ENCODE data around the gene DPY30. TPM values are rescaled to one million over a fixed set of nuclear protein-coding genes. Genes with fewer than 3 reads are reported as not detected.
"Not testable (repeated sequence)": the region's sequence is repeated elsewhere in the genome, so short reads cannot be mapped to it uniquely, and the experiment has no call there.

The DPY30 gene
- total RNA-seq, 2 experiments from 2014 or later, result 47.9 to 61.4 TPM

- Histone ChIP-seq H3K4me1 (ENCODE audit: insufficient read depth, low read length, poor library complexity, severe bottlenecking) (peaks cover 8% of the 10 kb centered on the region), H3K27ac (ENCODE audit: low read depth, low read length, poor library complexity, severe bottlenecking) (no peak overlapping the region), H3K36me3 (ENCODE audit: insufficient read depth, low read length) (no peaks in the 10 kb centered on the region), H3K4me3 (ENCODE audit: low read depth, low read length, poor library complexity, severe bottlenecking) (no peak overlapping the region), H3K9me3 (ENCODE audit: low read length) (no peaks in the 10 kb centered on the region), H2AFZ (ENCODE audit: low read length) (no peak overlapping the region), H3K9me2 (ENCODE audit: insufficient read depth, low read length) (no peaks in the 10 kb centered on the region), H4K20me1 (ENCODE audit: insufficient read depth, low read length) (no peaks in the 10 kb centered on the region), H3K79me2 (ENCODE audit: insufficient read depth, low read depth, low read length) (no peaks in the 10 kb centered on the region), H3K4me2 (ENCODE audit: low read length) (no peak overlapping the region)
- CTCF ChIA-PET (ENCODE audit: unreplicated experiment), result no interaction called here
- BruUV-seq (replicated peaks), result no TSS peak
- TF ChIP-seq CTCF (conservative IDR thresholded peaks at IDR 0.05; ENCODE audit: low read length) (no peak), EZH2phosphoT487 (IDR thresholded peaks at IDR 0.05; ENCODE audit: borderline replicate concordance, low read depth, low read length) (no peak)
- DNase-seq (ENCODE audit: low spot score), result no peak
- POLR2A ChIA-PET, result interaction anchor here (0.7 to 1.1 kb wide), 4 partner anchors 18 to 108 kb away, joined by 3 to 5 read pairs (median 4); partner anchors contain the start of genes DPY30 and SLC30A6
- intact Hi-C loops (cut with micrococcal nuclease; ENCODE audit: unreplicated experiment), result no loop called here
Measured at GRCh38 chr2:32058130-32058529, 18.5 kb upstream of the DPY30 start.

GRCh38 chr2:32054583-32054982 is 15.0 kb upstream of the DPY30 start:
- H2AFZ ChIP-seq (ENCODE audit: low read length); DNase-seq (ENCODE audit: low spot score); H3K27ac ChIP-seq (ENCODE audit: low read depth, low read length, poor library complexity, severe bottlenecking); H3K9me2 ChIP-seq (ENCODE audit: insufficient read depth, low read length); H3K9me3 ChIP-seq (ENCODE audit: low read length); intact Hi-C loops (cut with micrococcal nuclease; ENCODE audit: unreplicated experiment); H3K4me1 ChIP-seq (ENCODE audit: insufficient read depth, low read length, poor library complexity, severe bottlenecking); H3K4me3 ChIP-seq (ENCODE audit: low read depth, low read length, poor library complexity, severe bottlenecking); H3K4me2 ChIP-seq (ENCODE audit: low read length); H3K79me2 ChIP-seq (ENCODE audit: insufficient read depth, low read depth, low read length); H4K20me1 ChIP-seq (ENCODE audit: insufficient read depth, low read length); H3K36me3 ChIP-seq (ENCODE audit: insufficient read depth, low read length); BruUV-seq (replicated peaks); CTCF ChIA-PET (ENCODE audit: unreplicated experiment): not testable (repeated sequence)
- POLR2A ChIA-PET, result interaction anchor here (0.6 to 1.8 kb wide), 5 partner anchors 9 to 201 kb away, joined by 3 to 8 read pairs (median 5); partner anchors contain the start of genes DPY30 and SPAST

DNA sequence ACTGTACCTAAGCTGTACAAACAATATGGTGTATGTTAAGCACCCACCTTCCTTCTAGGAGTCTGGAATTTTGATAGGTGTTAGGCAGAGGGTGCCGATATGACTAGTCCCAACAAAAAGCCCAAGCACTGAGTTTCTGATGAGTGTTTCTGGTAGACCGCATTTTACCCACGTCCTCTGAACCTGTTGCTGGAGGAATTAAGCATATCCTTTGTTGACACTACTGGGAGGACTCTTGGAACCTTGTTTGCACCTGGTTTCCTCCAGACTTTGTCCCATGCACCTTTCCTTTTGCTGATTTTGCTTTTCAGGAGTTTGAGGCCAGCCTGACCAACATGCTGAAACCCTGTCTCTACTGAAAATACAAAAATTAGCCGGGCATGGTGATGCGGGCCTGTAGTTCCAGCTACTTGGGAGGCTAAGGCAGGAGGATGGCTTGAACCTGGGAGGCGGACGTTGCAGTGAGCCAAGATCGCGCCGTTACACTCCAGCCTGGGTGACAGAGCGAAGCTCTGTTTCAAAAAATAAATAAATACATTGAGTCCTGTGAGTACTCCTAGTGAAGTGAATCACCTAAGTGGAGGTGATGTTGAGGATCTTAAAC is 12.3 kb upstream of the DPY30 start:
- H3K4me2 ChIP-seq (ENCODE audit: low read length), result no peak overlapping the region
- POLR2A ChIA-PET, result no interaction called here
- H3K36me3 ChIP-seq (ENCODE audit: insufficient read depth, low read length), result no peaks in the 10 kb centered on the region
- TF ChIP-seq CTCF (conservative IDR thresholded peaks at IDR 0.05; ENCODE audit: low read length) (no peak), EZH2phosphoT487 (IDR thresholded peaks at IDR 0.05; ENCODE audit: borderline replicate concordance, low read depth, low read length) (no peak)
- H3K4me1 ChIP-seq (ENCODE audit: insufficient read depth, low read length, poor library complexity, severe bottlenecking), result no peaks in the 10 kb centered on the region
- H3K27ac ChIP-seq (ENCODE audit: low read depth, low read length, poor library complexity, severe bottlenecking), result no peak overlapping the region
- BruUV-seq (replicated peaks), result no TSS peak
- no peak overlapping the region for H2AFZ ChIP-seq (ENCODE audit: low read length)
- no peaks in the 10 kb centered on the region for H3K79me2 ChIP-seq (ENCODE audit: insufficient read depth, low read depth, low read length)
- CTCF ChIA-PET (ENCODE audit: unreplicated experiment), result interaction anchor here (0.6 kb wide), 1 partner anchor 9 kb away, joined by 3 read pairs; no protein-coding TSS in a partner anchor
- intact Hi-C loops (cut with micrococcal nuclease; ENCODE audit: unreplicated experiment), result no loop called here
- no peaks in the 10 kb centered on the region for H3K9me3 ChIP-seq (ENCODE audit: low read length)
- no peak overlapping the region for H3K4me3 ChIP-seq (ENCODE audit: low read depth, low read length, poor library complexity, severe bottlenecking)
- DNase-seq (ENCODE audit: low spot score), result no peak
- no peaks in the 10 kb centered on the region for H3K9me2 ChIP-seq (ENCODE audit: insufficient read depth, low read length)
- no peaks in the 10 kb centered on the region for H4K20me1 ChIP-seq (ENCODE audit: insufficient read depth, low read length)

Data from OCI-LY7 (cell line).